Neural cell (in vitro differentiated cells): ENCODE data around the gene SSBP2.
"Not testable (repeated sequence)": the region's sequence is repeated elsewhere in the genome, so short reads cannot be mapped to it uniquely, and the experiment has no call there.

Source experiments
- EP300 ChIP-seq: fragments of 450-650 bp; conservative IDR thresholded peaks from 2 replicates; pipeline ENCODE4 v1.6.1; 2014; ENCODE audit warnings: antibody characterized with exemption, mild to moderate bottlenecking, moderate library complexity; ENCODE audit not compliant: poor library complexity, severe bottlenecking
- EZH2 ChIP-seq: fragments of 200-600, 300-800 bp; shearing (Covaris generic), sonication (generic); IDR thresholded peaks from 2 replicates; pipeline ENCODE4 v1.6.1; 2014; ENCODE audit warnings: antibody characterized with exemption, low read length, borderline replicate concordance, mild to moderate bottlenecking; ENCODE audit not compliant: insufficient read depth, poor library complexity, severe bottlenecking
- TAF1 ChIP-seq: IDR thresholded peaks from 2 replicates; pipeline ENCODE4 v1.6.1; 2012; ENCODE audit warnings: low read depth
- TF ChIP-seq, protein P1 (sequence below): fragments of 450-650 bp; IDR thresholded peaks from 2 replicates; pipeline ENCODE4 v1.5.1; 2014; ENCODE audit warnings: antibody characterized with exemption, mild to moderate bottlenecking, moderate library complexity; ENCODE audit not compliant: poor library complexity, severe bottlenecking
- TF ChIP-seq, protein P2 (sequence below): IDR thresholded peaks from 2 replicates; pipeline ENCODE4 v1.6.1; 2012; ENCODE audit warnings: borderline replicate concordance

DNA sequence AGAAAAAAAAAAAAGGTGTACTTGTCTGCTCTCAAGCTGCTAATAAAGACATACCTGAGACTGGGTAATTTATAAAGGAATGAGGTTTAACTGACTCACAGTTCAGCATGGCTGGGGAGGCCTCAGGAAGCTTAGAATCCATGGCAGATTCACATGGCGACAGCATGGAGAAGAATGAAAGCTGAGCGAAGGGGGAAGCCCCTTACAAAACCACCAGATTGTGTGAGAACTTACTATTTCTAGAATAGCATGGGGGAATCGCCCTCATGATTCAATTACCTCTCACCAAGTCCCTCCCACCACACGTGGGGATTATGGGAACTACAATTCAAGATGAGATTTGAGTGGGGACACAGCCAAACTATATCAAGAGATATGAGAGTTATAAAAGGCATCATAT lies 122.8 kb downstream of the SSBP2 start:
- not testable (repeated sequence) for TF ChIP-seq TAF1, EZH2, EP300
- TF ChIP-seq, protein P1, sequence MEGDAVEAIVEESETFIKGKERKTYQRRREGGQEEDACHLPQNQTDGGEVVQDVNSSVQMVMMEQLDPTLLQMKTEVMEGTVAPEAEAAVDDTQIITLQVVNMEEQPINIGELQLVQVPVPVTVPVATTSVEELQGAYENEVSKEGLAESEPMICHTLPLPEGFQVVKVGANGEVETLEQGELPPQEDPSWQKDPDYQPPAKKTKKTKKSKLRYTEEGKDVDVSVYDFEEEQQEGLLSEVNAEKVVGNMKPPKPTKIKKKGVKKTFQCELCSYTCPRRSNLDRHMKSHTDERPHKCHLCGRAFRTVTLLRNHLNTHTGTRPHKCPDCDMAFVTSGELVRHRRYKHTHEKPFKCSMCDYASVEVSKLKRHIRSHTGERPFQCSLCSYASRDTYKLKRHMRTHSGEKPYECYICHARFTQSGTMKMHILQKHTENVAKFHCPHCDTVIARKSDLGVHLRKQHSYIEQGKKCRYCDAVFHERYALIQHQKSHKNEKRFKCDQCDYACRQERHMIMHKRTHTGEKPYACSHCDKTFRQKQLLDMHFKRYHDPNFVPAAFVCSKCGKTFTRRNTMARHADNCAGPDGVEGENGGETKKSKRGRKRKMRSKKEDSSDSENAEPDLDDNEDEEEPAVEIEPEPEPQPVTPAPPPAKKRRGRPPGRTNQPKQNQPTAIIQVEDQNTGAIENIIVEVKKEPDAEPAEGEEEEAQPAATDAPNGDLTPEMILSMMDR, result not testable (repeated sequence)
- TF ChIP-seq, protein P2, sequence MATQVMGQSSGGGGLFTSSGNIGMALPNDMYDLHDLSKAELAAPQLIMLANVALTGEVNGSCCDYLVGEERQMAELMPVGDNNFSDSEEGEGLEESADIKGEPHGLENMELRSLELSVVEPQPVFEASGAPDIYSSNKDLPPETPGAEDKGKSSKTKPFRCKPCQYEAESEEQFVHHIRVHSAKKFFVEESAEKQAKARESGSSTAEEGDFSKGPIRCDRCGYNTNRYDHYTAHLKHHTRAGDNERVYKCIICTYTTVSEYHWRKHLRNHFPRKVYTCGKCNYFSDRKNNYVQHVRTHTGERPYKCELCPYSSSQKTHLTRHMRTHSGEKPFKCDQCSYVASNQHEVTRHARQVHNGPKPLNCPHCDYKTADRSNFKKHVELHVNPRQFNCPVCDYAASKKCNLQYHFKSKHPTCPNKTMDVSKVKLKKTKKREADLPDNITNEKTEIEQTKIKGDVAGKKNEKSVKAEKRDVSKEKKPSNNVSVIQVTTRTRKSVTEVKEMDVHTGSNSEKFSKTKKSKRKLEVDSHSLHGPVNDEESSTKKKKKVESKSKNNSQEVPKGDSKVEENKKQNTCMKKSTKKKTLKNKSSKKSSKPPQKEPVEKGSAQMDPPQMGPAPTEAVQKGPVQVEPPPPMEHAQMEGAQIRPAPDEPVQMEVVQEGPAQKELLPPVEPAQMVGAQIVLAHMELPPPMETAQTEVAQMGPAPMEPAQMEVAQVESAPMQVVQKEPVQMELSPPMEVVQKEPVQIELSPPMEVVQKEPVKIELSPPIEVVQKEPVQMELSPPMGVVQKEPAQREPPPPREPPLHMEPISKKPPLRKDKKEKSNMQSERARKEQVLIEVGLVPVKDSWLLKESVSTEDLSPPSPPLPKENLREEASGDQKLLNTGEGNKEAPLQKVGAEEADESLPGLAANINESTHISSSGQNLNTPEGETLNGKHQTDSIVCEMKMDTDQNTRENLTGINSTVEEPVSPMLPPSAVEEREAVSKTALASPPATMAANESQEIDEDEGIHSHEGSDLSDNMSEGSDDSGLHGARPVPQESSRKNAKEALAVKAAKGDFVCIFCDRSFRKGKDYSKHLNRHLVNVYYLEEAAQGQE, result not testable (repeated sequence)
